B cell (primary cell): Measurements from ENCODE around the gene GEMIN4. TPM values are rescaled to one million over a fixed set of nuclear protein-coding genes. Genes with fewer than 3 reads are reported as not detected.

Source experiments
- ATAC-seq: fragments of 200-7000 bp; cut with Tn5 transposase; one replicate; pipeline ENCODE4 v1.10.0; 2021; ENCODE audit warnings: low read depth, mild to moderate bottlenecking, moderate number of reproducible peaks, moderate library complexity
- CTCF ChIA-PET: fragments of 350-600 bp; sonication (Branson Sonifier 250); formaldehyde crosslinking; loops from one replicate; lab custom pipeline; 2021; ENCODE audit warnings: antibody characterized with exemption, inconsistent platforms; lab: Charles Lee
- POLR2A ChIA-PET: fragments of 350-600 bp; sonication (Branson Sonifier 250); formaldehyde crosslinking; loops from one replicate; lab custom pipeline; 2021; ENCODE audit warnings: antibody characterized with exemption; lab: Charles Lee
- DNase-seq: peaks from one replicate; pipeline ENCODE4 v3.0.0; 2013
- H2AFZ ChIP-seq: 2 replicates; pipeline ENCODE4 v1.6.1; 2012; ENCODE audit warnings: mild to moderate bottlenecking, low read depth, low read length; ENCODE audit not compliant: insufficient read depth, poor library complexity, severe bottlenecking
- H3K27ac ChIP-seq, 2 donors: 1 replicate in 1 of 2; 2 replicates in 1 of 2; pipeline ENCODE4 v1.5.1; 2012 to 2013; ENCODE audit warnings: low read length in 2 of 2, mild to moderate bottlenecking in 2 of 2, moderate library complexity in 1 of 2
- H3K27me3 ChIP-seq, 4 experiments: fragments of 200-600 bp in 1 of 4; sonication (generic) in 1 of 4; replicated peaks in 1 of 4; 1 replicate in 2 of 4; 2 replicates in 2 of 4; pipeline versions ENCODE4 v1.6.1 to v1.7.0; 2013 to 2016; ENCODE audit warnings: low read length in 3 of 4, mild to moderate bottlenecking in 2 of 4, mixed read lengths in 1 of 4, moderate library complexity in 1 of 4; ENCODE audit not compliant: insufficient read depth in 4 of 4, control insufficient read depth in 3 of 4; ENCODE audit errors: control extremely low read depth in 1 of 4
- H3K36me3 ChIP-seq, 2 experiments: replicated peaks in 1 of 2; 1 replicate in 1 of 2; 2 replicates in 1 of 2; pipeline versions ENCODE4 v1.6.1 to v1.7.1; 2013; ENCODE audit warnings: low read length in 1 of 2; ENCODE audit not compliant: insufficient read depth in 2 of 2, control insufficient read depth in 1 of 2; ENCODE audit errors: control extremely low read depth in 1 of 2, extremely low read depth in 1 of 2
- H3K4me1 ChIP-seq, 2 donors: fragments of 200-600 bp in 1 of 2; sonication (generic) in 1 of 2; 1 replicate in 1 of 2; 2 replicates in 1 of 2; pipeline versions ENCODE4 v1.5.1 to v1.6.1; 2013 to 2017; ENCODE audit warnings: low read length in 2 of 2; ENCODE audit not compliant: control insufficient read depth in 2 of 2, insufficient read depth in 2 of 2
- H3K4me2 ChIP-seq: replicated peaks from 2 replicates; pipeline ENCODE3; 2012; ENCODE audit warnings: mild to moderate bottlenecking, low read depth, low read length; ENCODE audit not compliant: poor library complexity, severe bottlenecking
- H3K4me3 ChIP-seq, 5 experiments: fragments of 200-600 bp in 1 of 5; sonication (generic) in 1 of 5; 1 replicate in 3 of 5; 2 replicates in 2 of 5; pipeline versions ENCODE4 v1.5.1 to v1.7.0; 2011 to 2016; ENCODE audit warnings: low read length in 4 of 5, mild to moderate bottlenecking in 4 of 5, low read depth in 2 of 5, control low read depth in 1 of 5, moderate library complexity in 1 of 5; ENCODE audit not compliant: insufficient read depth in 1 of 5; ENCODE audit errors: control extremely low read depth in 1 of 5, extremely low read depth in 1 of 5
- H3K79me2 ChIP-seq: fragments of 200-600 bp; sonication (generic); one replicate; pipeline ENCODE4 v1.6.0; 2016; ENCODE audit warnings: low read length; ENCODE audit not compliant: control insufficient read depth, insufficient read depth
- H3K9ac ChIP-seq: fragments of 200-600 bp; sonication (generic); 2 replicates; pipeline ENCODE4 v1.6.1; 2017; ENCODE audit warnings: mild to moderate bottlenecking, low read length, moderate library complexity
- H3K9me3 ChIP-seq, 3 donors: one replicate each; pipeline versions ENCODE4 v1.6.1 to v1.7.1; 2013; ENCODE audit warnings: low read length in 2 of 3; ENCODE audit not compliant: control insufficient read depth in 2 of 3, insufficient read depth in 1 of 3; ENCODE audit errors: control extremely low read depth in 1 of 3
- H4K20me1 ChIP-seq: 2 replicates; pipeline ENCODE4 v1.6.0; 2012; ENCODE audit warnings: mild to moderate bottlenecking, low read length; ENCODE audit not compliant: insufficient read depth, control insufficient read depth, poor library complexity, severe bottlenecking
- H3K27ac Mint-ChIP-seq: one replicate; pipeline ENCODE4 v1.8.0; 2021; ENCODE audit warnings: mixed read lengths
- H3K27me3 Mint-ChIP-seq: one replicate; pipeline ENCODE4 v1.8.0; 2021; ENCODE audit warnings: mixed read lengths
- H3K4me1 Mint-ChIP-seq: one replicate; pipeline ENCODE4 v1.8.0; 2021; ENCODE audit warnings: mixed read lengths
- H3K4me3 Mint-ChIP-seq: one replicate; pipeline ENCODE4 v1.8.0; 2021; ENCODE audit warnings: mixed read lengths
- H3K9me3 Mint-ChIP-seq: one replicate; pipeline ENCODE4 v1.8.0; 2022; ENCODE audit warnings: mixed read lengths; ENCODE audit not compliant: insufficient read depth
- EZH2 ChIP-seq: IDR thresholded peaks from 2 replicates; pipeline ENCODE4 v1.6.1; 2012; ENCODE audit warnings: borderline replicate concordance, low read depth, mild to moderate bottlenecking, moderate library complexity, low read length; ENCODE audit not compliant: insufficient read depth, poor library complexity, severe bottlenecking
- WGBS: methylation state at CpG from one replicate; pipeline ENCODE4 v1.1.5; 2013; ENCODE audit warnings: missing lambda C conversion rate; ENCODE audit not compliant: insufficient coverage; 5-methylcytosine and 5-hydroxymethylcytosine counted together
- intact Hi-C: fragments of 100-400 bp; cut with micrococcal nuclease; formaldehyde crosslinking; loops from one replicate; pipeline ENCODE4 v1.10.0; 2022
- polyA plus RNA-seq: library from polyadenylated mRNA; depleted of rRNA; stranded (reverse); fragments of >200 nt; gene quantifications from 2 replicates; pipeline ENCODE4 v1.2.3, GENCODE V29; 2012
- total RNA-seq, 2 donors: library from RNA; stranded (reverse); fragments of 120-200 nt in 1 of 2; gene quantifications; 1 replicate in 1 of 2; 2 replicates in 1 of 2; pipeline versions ENCODE4 v1.2.3 to v1.2.4, GENCODE V29; 2013 to 2022
- TF ChIP-seq, protein P1 (sequence below): fragments of 200-600 bp; IDR thresholded peaks from one replicate; pipeline ENCODE4 v1.8.0; 2022; ENCODE audit warnings: antibody characterized with exemption, mild to moderate bottlenecking

The GEMIN4 gene
- total and polyA plus RNA-seq, 2 donors (not counting 1 experiment from before 2014, with no cell fraction given): 25.6 to 26.1 TPM

DNA sequence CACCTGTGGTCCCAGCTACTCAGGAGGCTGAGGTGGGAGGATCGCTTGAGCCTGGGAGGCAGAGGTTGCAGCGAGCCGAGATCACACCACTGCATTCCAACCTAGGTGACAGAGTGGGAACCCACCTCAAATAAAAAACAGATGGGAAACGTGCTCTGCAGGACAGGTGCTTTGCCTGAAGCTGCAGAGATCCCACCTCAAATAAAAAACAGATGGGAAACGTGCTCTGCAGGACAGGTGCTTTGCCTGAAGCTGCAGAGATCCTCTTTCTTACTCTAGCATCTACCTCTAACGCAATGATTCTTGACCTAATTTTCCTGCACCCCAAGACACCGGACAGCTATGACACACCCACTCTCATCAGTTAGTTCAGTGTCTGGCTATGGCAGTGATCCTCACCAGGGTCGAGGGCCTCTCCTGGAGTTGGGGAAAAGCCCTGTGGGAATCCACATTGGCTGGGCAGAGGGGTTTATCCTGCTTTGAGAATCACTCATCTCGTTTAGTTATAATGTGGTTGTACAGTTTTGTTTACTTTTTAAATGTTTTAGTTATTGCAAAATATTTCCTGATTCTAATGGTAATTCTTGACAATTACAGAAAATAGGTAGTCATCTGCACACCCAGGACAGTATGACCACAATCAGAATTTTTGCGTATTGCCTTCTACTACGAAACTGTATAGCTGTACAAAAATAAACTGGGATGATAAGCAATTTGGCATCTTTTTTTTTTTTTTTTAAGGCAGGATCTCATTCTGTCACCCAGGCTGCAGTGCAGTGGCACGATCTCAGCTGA is 48.8 kb downstream of the GEMIN4 start:
- 95% methylated on average over 6 of the region's 12 CpGs for WGBS
- Histone ChIP-seq H3K9ac (no peak overlapping the region), H3K27me3 (no peaks in the 10 kb centered on the region), H3K9me3 (no peaks in the 10 kb centered on the region), H3K4me1 (no peaks in the 10 kb centered on the region), H3K36me3 (peaks cover 6 to 12% of the 10 kb centered on the region in 2 experiments), H3K79me2 (peaks cover 37% of the 10 kb centered on the region), H3K27ac (no peak overlapping the region), H3K4me3 (no peak overlapping the region), H3K4me2 (no peak overlapping the region), H4K20me1 (peaks cover 7% of the 10 kb centered on the region), H2AFZ (no peak overlapping the region)
- H3K4me1 Mint-ChIP-seq: no peaks in the 10 kb centered on the region
- intact Hi-C loops: loop anchor here (5.0 kb wide), 1 partner anchor 561 kb away; a partner anchor contains a TSS
- no peaks in the 10 kb centered on the region for H3K27me3 Mint-ChIP-seq
- POLR2A ChIA-PET: no interaction called here
- H3K27ac Mint-ChIP-seq: no peak overlapping the region
- no peak overlapping the region for H3K4me3 Mint-ChIP-seq
- CTCF ChIA-PET: interaction anchor here (3.8 to 6.2 kb wide), 2 partner anchors 292 kb away, joined by 17 to 128 read pairs; a partner anchor contains a TSS
- ATAC-seq (no peak), DNase-seq (no peak)
- H3K9me3 Mint-ChIP-seq: no peaks in the 10 kb centered on the region
- TF ChIP-seq, protein P1, sequence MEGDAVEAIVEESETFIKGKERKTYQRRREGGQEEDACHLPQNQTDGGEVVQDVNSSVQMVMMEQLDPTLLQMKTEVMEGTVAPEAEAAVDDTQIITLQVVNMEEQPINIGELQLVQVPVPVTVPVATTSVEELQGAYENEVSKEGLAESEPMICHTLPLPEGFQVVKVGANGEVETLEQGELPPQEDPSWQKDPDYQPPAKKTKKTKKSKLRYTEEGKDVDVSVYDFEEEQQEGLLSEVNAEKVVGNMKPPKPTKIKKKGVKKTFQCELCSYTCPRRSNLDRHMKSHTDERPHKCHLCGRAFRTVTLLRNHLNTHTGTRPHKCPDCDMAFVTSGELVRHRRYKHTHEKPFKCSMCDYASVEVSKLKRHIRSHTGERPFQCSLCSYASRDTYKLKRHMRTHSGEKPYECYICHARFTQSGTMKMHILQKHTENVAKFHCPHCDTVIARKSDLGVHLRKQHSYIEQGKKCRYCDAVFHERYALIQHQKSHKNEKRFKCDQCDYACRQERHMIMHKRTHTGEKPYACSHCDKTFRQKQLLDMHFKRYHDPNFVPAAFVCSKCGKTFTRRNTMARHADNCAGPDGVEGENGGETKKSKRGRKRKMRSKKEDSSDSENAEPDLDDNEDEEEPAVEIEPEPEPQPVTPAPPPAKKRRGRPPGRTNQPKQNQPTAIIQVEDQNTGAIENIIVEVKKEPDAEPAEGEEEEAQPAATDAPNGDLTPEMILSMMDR: no peak
- TF ChIP-seq EZH2: no peak
